ENCODE measurements around the gene RSPH4A.

GRCh38 chr6:116570856-116571682 lies 45.2 kb upstream of the RSPH4A start, which contains the start of gene RWDD1:
- TF ChIP-seq CTCF (IDR thresholded peaks at IDR 0.05; ENCODE audit: low read depth, low read length) (no peak), EZH2phosphoT487 (IDR thresholded peaks at IDR 0.05; ENCODE audit: low read depth) (no peak)
